CD4-positive, alpha-beta memory T cell (primary cell): Measurements from ENCODE around the gene C1orf232. TPM values are rescaled to one million over a fixed set of nuclear protein-coding genes. Genes with fewer than 3 reads are reported as not detected.

Source experiments
- CTCF ChIA-PET: fragments of 350-600 bp; sonication (Branson Sonifier 250); formaldehyde crosslinking; loops from one replicate; lab custom pipeline; 2021; ENCODE audit warnings: inconsistent platforms; ENCODE audit not compliant: partially characterized antibody; lab: Charles Lee
- POLR2A ChIA-PET: fragments of 350-600 bp; sonication (Branson Sonifier 250); formaldehyde crosslinking; loops from one replicate; lab custom pipeline; 2021; ENCODE audit not compliant: partially characterized antibody; lab: Charles Lee
- DNase-seq, 5 donors: peaks; one replicate each; pipeline versions ENCODE4 v3.0.0 to v3.0.0-alpha.2; 2020 to 2022; ENCODE audit warnings: mixed read lengths in 1 of 5
- H3K27ac ChIP-seq: one replicate; pipeline ENCODE4 v1.7.0; 2013; ENCODE audit warnings: low read depth, low read length
- H3K27me3 ChIP-seq: 2 replicates; pipeline ENCODE4 v1.7.0; 2013; ENCODE audit warnings: mild to moderate bottlenecking, low read length, moderate library complexity; ENCODE audit not compliant: insufficient read depth
- H3K36me3 ChIP-seq: 2 replicates; pipeline ENCODE4 v1.7.0; 2013; ENCODE audit warnings: mild to moderate bottlenecking, low read length, moderate library complexity; ENCODE audit not compliant: insufficient read depth
- H3K4me1 ChIP-seq: 2 replicates; pipeline ENCODE4 v1.7.0; 2013; ENCODE audit warnings: mild to moderate bottlenecking, low read length, moderate library complexity; ENCODE audit not compliant: insufficient read depth
- H3K4me3 ChIP-seq, 2 donors: one replicate each; pipeline ENCODE4 v1.7.0; 2013; ENCODE audit warnings: low read length in 2 of 2, mild to moderate bottlenecking in 1 of 2
- H3K9me3 ChIP-seq, 2 donors: one replicate each; pipeline ENCODE4 v1.7.0; 2013; ENCODE audit warnings: low read length in 2 of 2, control low read depth in 1 of 2; ENCODE audit not compliant: control insufficient read depth in 1 of 2
- H3K27ac Mint-ChIP-seq, 7 donors: one replicate each; pipeline ENCODE4 v1.8.0; 2020 to 2021; ENCODE audit warnings: mixed read lengths in 7 of 7, mild to moderate bottlenecking in 6 of 7, inconsistent platforms in 3 of 7, moderate library complexity in 3 of 7
- H3K27me3 Mint-ChIP-seq, 2 donors: one replicate each; pipeline ENCODE4 v1.8.0; 2020 to 2021; ENCODE audit warnings: mixed read lengths in 2 of 2
- H3K36me3 Mint-ChIP-seq, 2 donors: one replicate each; pipeline ENCODE4 v1.8.0; 2020 to 2021; ENCODE audit warnings: mixed read lengths in 2 of 2, inconsistent platforms in 1 of 2, mild to moderate bottlenecking in 1 of 2
- H3K4me1 Mint-ChIP-seq, 4 donors: one replicate each; pipeline ENCODE4 v1.8.0; 2020 to 2021; ENCODE audit warnings: mixed read lengths in 4 of 4, mild to moderate bottlenecking in 1 of 4
- H3K4me3 Mint-ChIP-seq, 8 donors: one replicate each; pipeline ENCODE4 v1.8.0; 2020 to 2021; ENCODE audit warnings: mixed read lengths in 8 of 8, mild to moderate bottlenecking in 7 of 8, moderate library complexity in 6 of 8, inconsistent platforms in 3 of 8
- H3K9me3 Mint-ChIP-seq, 8 donors: one replicate each; pipeline ENCODE4 v1.8.0; 2020 to 2021; ENCODE audit warnings: mixed read lengths in 8 of 8, mild to moderate bottlenecking in 5 of 8, inconsistent platforms in 3 of 8, moderate library complexity in 1 of 8
- intact Hi-C: fragments of 100-400 bp; cut with micrococcal nuclease; formaldehyde crosslinking; loops from one replicate; pipeline ENCODE4 v1.15.1; 2023
- polyA plus RNA-seq, 2 donors: library from polyadenylated mRNA; unstranded; fragments of 300-500 nt; fragmentation: Illumina TruSeq; gene quantifications; one replicate each; pipeline ENCODE4 v1.2.3, GENCODE V29; 2021
- total RNA-seq, 2 experiments: library from RNA; stranded (reverse); gene quantifications; one replicate each; pipeline ENCODE4 v1.2.3, GENCODE V29; 2021

Gene C1orf232
- total and polyA plus RNA-seq, 4 experiments from 2014 or later = not detected

DNA sequence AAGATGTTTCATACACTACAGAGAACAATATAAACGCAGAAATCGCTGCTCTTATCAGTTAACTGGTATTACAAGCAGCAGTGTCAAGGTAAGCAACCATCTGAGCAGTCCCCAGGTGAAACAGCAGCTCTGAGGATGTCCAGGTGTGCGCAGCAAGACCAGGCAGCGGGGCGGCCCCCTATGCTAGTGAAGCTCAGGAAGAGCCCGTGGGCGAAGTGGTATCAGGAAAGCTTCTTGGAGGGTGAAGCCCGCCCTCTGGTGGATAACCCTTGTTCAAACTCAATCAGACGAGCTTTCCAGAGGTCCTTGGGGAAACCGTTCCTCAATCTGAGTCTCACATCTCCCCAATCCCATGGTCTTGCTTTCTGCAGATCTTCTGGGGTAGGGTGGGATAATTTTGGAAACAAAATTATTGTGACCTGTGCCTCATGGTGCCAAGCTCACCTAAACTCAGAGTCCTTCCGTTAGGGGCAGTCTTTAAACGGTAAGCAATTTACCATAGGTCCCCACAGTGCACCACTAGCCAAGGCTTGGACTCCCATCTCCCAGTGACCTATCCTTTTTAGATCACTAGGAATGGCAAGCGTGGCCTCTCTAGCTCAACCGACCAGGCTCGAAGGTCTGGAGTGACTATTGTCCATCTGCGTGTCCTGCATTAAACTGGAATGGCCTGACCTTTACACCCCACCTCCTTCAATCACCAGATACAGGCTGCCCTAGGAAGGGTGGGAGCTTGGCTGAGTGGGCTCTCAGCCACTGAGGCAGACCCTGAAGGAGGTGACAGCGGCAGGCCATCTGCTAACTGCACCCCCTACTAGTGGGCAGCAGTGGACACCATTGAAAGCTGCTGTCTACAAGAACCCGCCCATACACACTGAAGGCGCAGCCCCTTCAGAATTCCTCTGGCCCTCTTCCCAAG, 23.5 kb downstream of the C1orf232 start:
- Mint-ChIP-seq H3K4me1 (peaks cover 4 to 7% (median 5%) of the 10 kb centered on the region in 4 donors), H3K27me3 (peaks cover 6 to 8% of the 10 kb centered on the region in 2 donors), H3K36me3 (no peaks in the 10 kb centered on the region), H3K4me3 (peak overlapping the region in 2 of 8 donors; percentile 58 to 66), H3K27ac (peak overlapping the region in 2 of 7 donors; percentile 22 to 36), H3K9me3 (no peaks in the 10 kb centered on the region)
- DNase-seq = peak; percentile 70 to 76 (median 72)
- POLR2A ChIA-PET = interaction anchor here (0.6 to 4.1 kb wide), 11 partner anchors 18 to 131 kb away, joined by 3 to 48 read pairs (median 6); partner anchors contain the start of genes CEP85 and PDIK1L
- CTCF ChIA-PET = interaction anchor here (0.6 to 12.7 kb wide), 31 partner anchors 9 to 313 kb away, joined by 3 to 296 read pairs (median 5); partner anchors contain the start of genes CEP85, PDIK1L and ZNF593
- H3K9me3 ChIP-seq = no peaks in the 10 kb centered on the region
- no peaks in the 10 kb centered on the region for H3K27me3 ChIP-seq
- intact Hi-C loops = loop anchor here (1.0 to 5.0 kb wide), 5 partner anchors 19 to 248 kb away; no protein-coding TSS in a partner anchor
- H3K4me3 ChIP-seq = no peak overlapping the region
- H3K36me3 ChIP-seq = no peaks in the 10 kb centered on the region
- peaks cover 8% of the 10 kb centered on the region for H3K4me1 ChIP-seq
- no peak overlapping the region for H3K27ac ChIP-seq

DNA sequence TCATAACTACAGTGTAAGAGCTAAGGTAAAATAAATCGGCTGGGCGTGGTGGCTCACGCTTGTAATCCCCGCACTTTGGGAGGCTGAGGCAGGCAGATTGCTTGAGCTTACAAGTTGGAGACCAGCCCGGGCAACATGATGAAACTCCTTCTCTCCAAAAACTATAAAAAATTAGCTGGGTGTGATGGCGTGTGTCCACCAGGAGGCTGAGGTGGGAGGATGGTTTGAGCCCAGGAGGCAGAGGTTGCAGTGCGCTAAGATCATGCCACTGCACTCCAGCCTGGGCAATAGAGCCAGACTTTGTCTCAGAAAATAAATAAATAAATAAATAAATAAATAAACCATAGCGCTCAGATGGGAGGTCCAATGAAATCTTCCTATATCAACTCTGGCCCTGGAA, 26.6 kb downstream of the C1orf232 start:
- H3K36me3 ChIP-seq = no peaks in the 10 kb centered on the region
- intact Hi-C loops = no loop called here
- no peak overlapping the region for H3K27ac Mint-ChIP-seq

DNA sequence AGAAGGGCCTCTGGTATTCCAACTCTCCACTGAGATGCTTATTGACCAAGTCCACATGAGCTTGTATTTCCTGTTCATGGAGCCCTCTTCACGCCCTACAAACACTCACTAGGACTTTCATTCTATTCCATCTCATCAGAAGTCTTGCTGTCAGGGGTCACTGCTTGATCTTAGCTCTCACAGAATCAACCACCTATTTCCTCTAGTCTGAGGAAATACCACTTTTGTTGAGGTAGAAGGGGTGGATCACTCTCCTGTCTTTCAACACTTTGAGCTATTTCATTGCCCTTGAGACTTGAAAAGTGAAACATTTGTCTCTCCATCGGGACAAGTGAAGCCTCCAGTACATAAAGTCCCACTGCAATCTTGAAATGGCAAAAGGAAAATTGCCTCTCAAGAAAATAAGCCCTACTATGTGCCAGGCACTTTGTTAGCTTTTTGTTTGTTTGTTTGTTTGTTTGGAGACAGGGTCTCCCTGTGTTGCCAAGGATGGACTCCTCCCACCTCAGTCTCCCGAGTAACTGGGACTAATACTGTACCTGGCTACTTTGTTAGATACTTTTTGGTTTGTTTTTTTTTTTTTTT, 29.7 kb downstream of the C1orf232 start:
- no peak overlapping the region for H3K4me3 Mint-ChIP-seq
- POLR2A ChIA-PET = interaction anchor here (1.4 to 2.5 kb wide), 3 partner anchors 12 to 34 kb away, joined by 3 to 21 read pairs (median 8); partner anchors contain the start of gene PDIK1L

More for the DNA sequence above, 26.6 kb downstream of the C1orf232 start:
- no peak overlapping the region for H3K4me3 ChIP-seq
- H3K4me1 ChIP-seq = peaks cover 18% of the 10 kb centered on the region
- H3K9me3 ChIP-seq = no peaks in the 10 kb centered on the region
- H3K27me3 ChIP-seq = no peaks in the 10 kb centered on the region
- Mint-ChIP-seq H3K36me3 (no peaks in the 10 kb centered on the region), H3K4me1 (peaks cover 11 to 15% (median 13%) of the 10 kb centered on the region in 4 donors), H3K9me3 (no peaks in the 10 kb centered on the region), H3K4me3 (no peak overlapping the region), H3K27me3 (peaks cover 2 to 3% of the 10 kb centered on the region in 2 donors)
- CTCF ChIA-PET = interaction anchor here (1.1 to 12.7 kb wide), 8 partner anchors 16 to 275 kb away, joined by 3 to 296 read pairs (median 4); partner anchors contain the start of genes CEP85, PDIK1L and ZNF593
- H3K27ac ChIP-seq = no peak overlapping the region
- DNase-seq = no peak
- POLR2A ChIA-PET = interaction anchor here (0.6 to 4.1 kb wide), 5 partner anchors 15 to 758 kb away, joined by 3 to 48 read pairs (median 3); partner anchors contain the start of genes GPATCH3 and PDIK1L

DNA sequence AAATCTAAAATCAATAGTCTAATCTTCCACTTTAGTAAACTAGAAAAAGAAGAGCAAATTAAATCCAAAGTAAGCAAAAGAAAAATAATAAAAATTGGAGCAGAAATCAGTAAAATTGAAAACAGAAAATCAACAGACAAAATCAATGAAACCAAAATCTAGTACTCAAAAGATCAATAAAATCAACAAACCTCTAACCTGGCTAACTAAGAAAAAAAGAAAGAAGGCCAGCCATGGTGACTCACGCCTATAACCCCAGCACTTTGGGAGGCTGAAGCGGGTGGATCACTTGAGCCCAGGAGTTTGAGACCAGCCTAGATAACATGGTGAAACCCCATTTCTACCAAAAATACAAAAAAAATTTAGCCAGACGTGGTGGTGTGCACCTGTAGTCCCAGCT, 34.3 kb downstream of the C1orf232 start:
- H3K27me3 ChIP-seq = no peaks in the 10 kb centered on the region
- no peak for DNase-seq
- H3K4me1 ChIP-seq = peaks cover 10% of the 10 kb centered on the region
- ChIA-PET CTCF (no interaction called here), POLR2A (no interaction called here)
- H3K4me3 ChIP-seq = no peak overlapping the region
- no peaks in the 10 kb centered on the region for H3K27me3 Mint-ChIP-seq
- H3K36me3 Mint-ChIP-seq = no peaks in the 10 kb centered on the region
- no peaks in the 10 kb centered on the region for H3K36me3 ChIP-seq
- H3K27ac ChIP-seq = no peak overlapping the region
- no peak overlapping the region for H3K27ac Mint-ChIP-seq
- no peak overlapping the region for H3K4me3 Mint-ChIP-seq
- H3K9me3 Mint-ChIP-seq = peaks cover 0 to 1% (median 0%) of the 10 kb centered on the region in 8 donors
- peaks cover 6 to 8% (median 8%) of the 10 kb centered on the region in 4 donors for H3K4me1 Mint-ChIP-seq
- H3K9me3 ChIP-seq = no peaks in the 10 kb centered on the region
- intact Hi-C loops = no loop called here

More for the DNA sequence above, 29.7 kb downstream of the C1orf232 start:
- Mint-ChIP-seq H3K9me3 (peaks cover 0 to under 1% (median 0%) of the 10 kb centered on the region in 8 donors), H3K27ac (peak overlapping the region in 4 of 7 donors; percentile 18 to 72 (median 40)), H3K27me3 (no peaks in the 10 kb centered on the region), H3K36me3 (no peaks in the 10 kb centered on the region), H3K4me1 (peaks cover 6 to 8% (median 8%) of the 10 kb centered on the region in 4 donors)
- intact Hi-C loops = no loop called here
- H3K9me3 ChIP-seq = no peaks in the 10 kb centered on the region
- no peak overlapping the region for H3K4me3 ChIP-seq
- no peak overlapping the region for H3K27ac ChIP-seq
- H3K4me1 ChIP-seq = peaks cover 10% of the 10 kb centered on the region
- no peaks in the 10 kb centered on the region for H3K27me3 ChIP-seq
- no peak for DNase-seq
- H3K36me3 ChIP-seq = no peaks in the 10 kb centered on the region
- CTCF ChIA-PET = interaction anchor here (0.9 to 12.7 kb wide), 3 partner anchors 13 to 84 kb away, joined by 3 to 296 read pairs (median 199); partner anchors contain the start of gene PDIK1L

DNA sequence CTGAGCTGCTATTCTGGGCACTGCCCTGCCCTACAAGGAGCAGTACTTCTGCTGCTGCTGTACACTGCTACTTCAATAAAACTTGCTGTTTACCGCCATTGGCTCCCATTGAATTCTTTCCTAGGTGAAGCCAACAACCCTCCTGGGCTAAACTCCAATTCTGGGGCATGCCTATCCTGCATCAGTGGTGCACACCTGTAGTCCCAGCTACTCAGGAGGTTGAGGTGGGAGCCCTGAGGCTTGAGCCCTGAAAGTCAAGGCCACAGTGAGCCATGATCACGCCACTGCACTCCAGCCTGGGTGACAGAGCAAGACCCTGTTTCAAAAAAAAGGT, 36.0 kb downstream of the C1orf232 start:
- Histone ChIP-seq H3K9me3 (no peaks in the 10 kb centered on the region), H3K4me3 (no peak overlapping the region), H3K27me3 (no peaks in the 10 kb centered on the region), H3K27ac (no peak overlapping the region), H3K36me3 (no peaks in the 10 kb centered on the region), H3K4me1 (peaks cover 10% of the 10 kb centered on the region)
- peaks cover 0 to 1% (median 0%) of the 10 kb centered on the region in 8 donors for H3K9me3 Mint-ChIP-seq
- ChIA-PET POLR2A (interaction anchor here (0.7 kb wide), 1 partner anchor 20 kb away, joined by 3 read pairs; no protein-coding TSS in a partner anchor), CTCF (interaction anchor here (1.1 kb wide), 1 partner anchor 12 kb away, joined by 5 read pairs; no protein-coding TSS in a partner anchor)
- no peak overlapping the region for H3K27ac Mint-ChIP-seq
- H3K27me3 Mint-ChIP-seq = no peaks in the 10 kb centered on the region
- no peaks in the 10 kb centered on the region for H3K36me3 Mint-ChIP-seq
- H3K4me1 Mint-ChIP-seq = peaks cover 5 to 11% (median 9%) of the 10 kb centered on the region in 4 donors
- intact Hi-C loops = no loop called here
- DNase-seq = no peak
- H3K4me3 Mint-ChIP-seq = no peak overlapping the region

DNA sequence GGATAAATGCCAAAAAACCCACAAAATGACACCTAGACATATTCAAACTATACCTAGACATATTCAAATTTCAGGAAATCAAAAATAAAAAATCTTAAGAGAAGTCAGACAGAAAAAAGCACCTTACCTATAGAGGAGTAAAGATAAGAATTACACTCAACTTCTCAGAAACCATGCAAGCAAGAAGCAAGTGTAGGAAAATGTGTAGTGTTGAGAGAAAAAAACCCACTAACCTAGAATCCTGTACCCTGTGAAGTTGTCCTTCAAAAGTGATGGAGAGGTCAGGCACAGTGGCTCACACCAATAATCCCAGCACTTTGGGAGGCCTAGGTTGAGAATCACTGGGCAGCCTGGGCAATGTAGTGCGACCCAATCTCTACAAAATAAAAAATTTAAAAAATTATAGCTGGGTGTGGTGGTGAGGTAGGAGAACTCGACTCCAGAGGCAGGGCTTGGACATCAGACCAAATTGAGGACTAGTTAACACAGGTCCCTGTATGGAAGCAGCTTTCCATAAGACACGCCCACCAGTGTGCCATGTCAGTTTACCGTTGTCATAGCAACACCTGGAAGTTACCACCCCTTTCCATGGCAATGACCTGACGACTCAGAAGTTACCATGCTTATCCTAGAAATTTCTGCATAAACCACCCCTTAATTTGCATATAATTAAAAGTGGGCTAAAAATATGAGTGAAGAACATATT, 36.5 kb downstream of the C1orf232 start:
- no peak for DNase-seq
- H3K4me1 ChIP-seq = peaks cover 15% of the 10 kb centered on the region
- no peaks in the 10 kb centered on the region for H3K27me3 ChIP-seq
- no peak overlapping the region for H3K4me3 ChIP-seq
- Mint-ChIP-seq H3K9me3 (peaks cover 0 to 1% (median 0%) of the 10 kb centered on the region in 8 donors), H3K36me3 (no peaks in the 10 kb centered on the region), H3K27me3 (no peaks in the 10 kb centered on the region), H3K4me1 (peaks cover 10 to 16% (median 14%) of the 10 kb centered on the region in 4 donors), H3K4me3 (no peak overlapping the region), H3K27ac (peak overlapping the region in 1 of 7 donors; percentile 31)
- POLR2A ChIA-PET = interaction anchor here (0.7 kb wide), 1 partner anchor 20 kb away, joined by 3 read pairs; no protein-coding TSS in a partner anchor
- intact Hi-C loops = no loop called here
- CTCF ChIA-PET = interaction anchor here (1.1 kb wide), 1 partner anchor 12 kb away, joined by 5 read pairs; no protein-coding TSS in a partner anchor
- H3K36me3 ChIP-seq = no peaks in the 10 kb centered on the region
- H3K27ac ChIP-seq = no peak overlapping the region
- no peaks in the 10 kb centered on the region for H3K9me3 ChIP-seq
